GM18520 (cell line): Measurements from ENCODE around the gene CA14.
A peak's percentile ranks its signal among the peaks of the same experiment; 100 is the strongest.
"Not testable (repeated sequence)": the region's sequence is repeated elsewhere in the genome, so short reads cannot be mapped to it uniquely, and the experiment has no call there.

ENCODE experiments used
- ATAC-seq: cut with Tn5 transposase; IDR thresholded peaks from one replicate; pipeline ENCODE4 v1.9.1; 2021; ENCODE audit not compliant: unreplicated experiment

CA14 gene

GRCh38 chr1:150257624-150258585, at the start of gene CA14:
CA14 (plus strand) TSS chr1:150257774; CDS start chr1:150258129, 355 bp downstream.
- ATAC-seq: no peak

GRCh38 chr1:150208460-150208859, 49.1 kb upstream of the CA14 start:
- ATAC-seq: not testable (repeated sequence)

GRCh38 chr1:150210091-150210490, 47.5 kb upstream of the CA14 start:
- ATAC-seq: no peak

- ATAC-seq: no peak
Measured at GRCh38 chr1:150210706-150211105, 46.9 kb upstream of the CA14 start.

GRCh38 chr1:150212070-150212469, 45.5 kb upstream of the CA14 start:
- ATAC-seq: no peak

- ATAC-seq: peak; percentile 79
Measured at GRCh38 chr1:150213170-150214098, 44.1 kb upstream of the CA14 start.

- not testable (repeated sequence) for ATAC-seq
Measured at GRCh38 chr1:150214099-150214756, 43.3 kb upstream of the CA14 start.

GRCh38 chr1:150215855-150216254, 41.7 kb upstream of the CA14 start:
- ATAC-seq: not testable (repeated sequence)

GRCh38 chr1:150221552-150221951, 36.0 kb upstream of the CA14 start:
- ATAC-seq: no peak

- no peak for ATAC-seq
Measured at GRCh38 chr1:150224983-150225382, 32.6 kb upstream of the CA14 start.

GRCh38 chr1:150225546-150225945, 32.0 kb upstream of the CA14 start:
- no peak for ATAC-seq

GRCh38 chr1:150226486-150226885, 31.1 kb upstream of the CA14 start:
- ATAC-seq: no peak

- ATAC-seq: no peak
Measured at GRCh38 chr1:150227228-150227627, 30.3 kb upstream of the CA14 start.

GRCh38 chr1:150228246-150228645, 29.3 kb upstream of the CA14 start:
- not testable (repeated sequence) for ATAC-seq

GRCh38 chr1:150232921-150233320, 24.7 kb upstream of the CA14 start:
- ATAC-seq: not testable (repeated sequence)

GRCh38 chr1:150233359-150234308, 23.9 kb upstream of the CA14 start:
- ATAC-seq: no peak

GRCh38 chr1:150234309-150234565, 23.3 kb upstream of the CA14 start:
- ATAC-seq: no peak

- peak; percentile 39 for ATAC-seq
Measured at GRCh38 chr1:150234566-150235293, 22.8 kb upstream of the CA14 start.

- ATAC-seq: no peak
Measured at GRCh38 chr1:150235294-150235851, 22.2 kb upstream of the CA14 start.
